ENCODE measurements around the gene VPS29.
A peak's percentile ranks its signal among the peaks of the same experiment; 100 is the strongest.

The VPS29 gene

DNA sequence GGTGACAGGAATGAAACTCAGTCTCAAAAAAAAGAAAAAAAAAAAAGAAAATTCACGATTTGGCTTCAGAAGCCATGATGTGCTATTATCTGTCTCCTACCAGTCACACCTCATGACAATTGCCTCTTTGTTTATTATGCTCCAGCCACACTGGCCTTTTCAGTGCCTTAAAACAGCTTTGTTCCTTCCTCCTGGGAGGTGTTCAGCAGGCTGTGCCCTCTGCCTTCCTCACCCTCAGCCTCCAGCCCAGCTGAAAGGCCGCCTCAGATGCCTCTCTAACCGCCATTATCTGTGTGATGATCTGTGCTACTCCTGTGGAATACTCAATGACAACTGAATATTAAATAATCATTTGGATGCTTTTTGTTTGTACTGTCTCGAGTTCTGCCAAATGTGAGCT is 43.2 kb downstream of the VPS29 start:
- H3K4me1 ChIP-seq = no peaks in the 10 kb centered on the region
- DNase-seq = no peak
- H3K27me3 ChIP-seq = no peaks in the 10 kb centered on the region
- peaks cover 43% of the 10 kb centered on the region for H3K36me3 ChIP-seq
- no peak overlapping the region for H3K4me3 ChIP-seq (ENCODE audit: low read depth, low read length)
- no peaks in the 10 kb centered on the region for H3K9me3 ChIP-seq
- TF ChIP-seq, protein P1, sequence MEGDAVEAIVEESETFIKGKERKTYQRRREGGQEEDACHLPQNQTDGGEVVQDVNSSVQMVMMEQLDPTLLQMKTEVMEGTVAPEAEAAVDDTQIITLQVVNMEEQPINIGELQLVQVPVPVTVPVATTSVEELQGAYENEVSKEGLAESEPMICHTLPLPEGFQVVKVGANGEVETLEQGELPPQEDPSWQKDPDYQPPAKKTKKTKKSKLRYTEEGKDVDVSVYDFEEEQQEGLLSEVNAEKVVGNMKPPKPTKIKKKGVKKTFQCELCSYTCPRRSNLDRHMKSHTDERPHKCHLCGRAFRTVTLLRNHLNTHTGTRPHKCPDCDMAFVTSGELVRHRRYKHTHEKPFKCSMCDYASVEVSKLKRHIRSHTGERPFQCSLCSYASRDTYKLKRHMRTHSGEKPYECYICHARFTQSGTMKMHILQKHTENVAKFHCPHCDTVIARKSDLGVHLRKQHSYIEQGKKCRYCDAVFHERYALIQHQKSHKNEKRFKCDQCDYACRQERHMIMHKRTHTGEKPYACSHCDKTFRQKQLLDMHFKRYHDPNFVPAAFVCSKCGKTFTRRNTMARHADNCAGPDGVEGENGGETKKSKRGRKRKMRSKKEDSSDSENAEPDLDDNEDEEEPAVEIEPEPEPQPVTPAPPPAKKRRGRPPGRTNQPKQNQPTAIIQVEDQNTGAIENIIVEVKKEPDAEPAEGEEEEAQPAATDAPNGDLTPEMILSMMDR (IDR thresholded peaks at IDR 0.05; ENCODE audit: low read depth, low read length) = no peak

- Histone ChIP-seq H3K4me1 (no peaks in the 10 kb centered on the region), H3K9me3 (no peaks in the 10 kb centered on the region), H3K27me3 (no peaks in the 10 kb centered on the region), H3K36me3 (peaks cover 33% of the 10 kb centered on the region), H3K4me3 (ENCODE audit: low read depth, low read length) (no peak overlapping the region)
- TF ChIP-seq, protein P1 (IDR thresholded peaks at IDR 0.05; ENCODE audit: low read depth, low read length) = no peak
- no peak for DNase-seq
These were observed 48.2 kb downstream of the VPS29 start for GRCh38 chr12:110453569-110454296.

GRCh38 chr12:110451263-110451662 is 50.6 kb downstream of the VPS29 start:
- Histone ChIP-seq H3K4me1 (no peaks in the 10 kb centered on the region), H3K9me3 (no peaks in the 10 kb centered on the region), H3K4me3 (ENCODE audit: low read depth, low read length) (no peak overlapping the region), H3K27me3 (no peaks in the 10 kb centered on the region), H3K36me3 (peaks cover 26% of the 10 kb centered on the region)
- TF ChIP-seq, protein P1 (IDR thresholded peaks at IDR 0.05; ENCODE audit: low read depth, low read length) = no peak
- no peak for DNase-seq

DNA sequence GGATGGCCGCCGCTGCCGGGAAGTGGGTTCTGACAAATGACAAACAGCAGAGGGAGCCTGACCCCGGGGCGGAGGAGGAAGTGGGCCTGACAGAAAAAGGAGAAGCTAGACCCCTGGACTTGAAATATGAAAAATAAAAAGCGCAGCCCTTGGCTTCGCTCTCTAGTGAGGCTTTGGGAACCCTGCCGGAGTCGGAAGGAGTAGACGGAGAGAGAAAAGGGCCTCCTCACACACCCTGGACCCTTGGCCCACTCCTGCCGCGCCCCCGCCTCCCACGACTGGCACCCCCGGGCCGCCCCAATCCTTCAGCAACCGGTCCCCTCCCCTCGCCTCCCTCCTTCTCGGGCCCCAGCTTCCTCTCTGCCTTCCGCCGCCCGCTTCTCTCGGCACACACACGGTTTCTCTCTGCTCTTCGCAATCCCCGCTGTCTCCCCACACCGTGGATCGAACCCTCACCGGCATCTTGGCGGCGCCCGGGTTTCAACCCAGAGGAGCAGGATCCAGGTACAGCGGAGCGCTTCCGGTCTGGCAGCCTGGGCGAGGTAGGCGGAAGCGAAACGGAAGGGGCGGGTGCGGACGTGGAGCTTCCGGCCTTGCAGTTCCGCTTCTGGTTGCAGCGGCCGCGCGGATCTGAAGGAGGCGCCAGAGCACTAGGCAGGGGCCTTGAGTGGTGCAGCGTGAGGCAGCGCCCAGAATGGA is 52.0 kb downstream of the VPS29 start, which contains the start of gene ARPC3:
Gene ARPC3 (minus strand): TSS at position 539 of the 699 bp plus-strand sequence. CDS start 77 bp downstream, at position 462.
- Histone ChIP-seq H3K4me3 (ENCODE audit: low read depth, low read length) (peak within 1 kb of the TSS; percentile 94), H3K9me3 (no peaks in the 10 kb centered on the region), H3K4me1 (no peaks in the 10 kb centered on the region), H3K27me3 (no peaks in the 10 kb centered on the region), H3K36me3 (peaks cover 22% of the 10 kb centered on the region)
- peak; percentile 97 for DNase-seq
- TF ChIP-seq, protein P1 (IDR thresholded peaks at IDR 0.05; ENCODE audit: low read depth, low read length) = peak; percentile 87

- Histone ChIP-seq H3K9me3 (no peaks in the 10 kb centered on the region), H3K27me3 (no peaks in the 10 kb centered on the region), H3K36me3 (peaks cover 46% of the 10 kb centered on the region), H3K4me1 (no peaks in the 10 kb centered on the region), H3K4me3 (ENCODE audit: low read depth, low read length) (no peak overlapping the region)
- DNase-seq = no peak
- TF ChIP-seq, protein P1 (IDR thresholded peaks at IDR 0.05; ENCODE audit: low read depth, low read length) = no peak
These were observed 57.5 kb downstream of the VPS29 start for GRCh38 chr12:110444455-110444854.
